Stimulated activated CD4-positive, alpha-beta T cell treated with anti-CD3 and anti-CD28 coated beads, Interleukin-4, amount 100 ng/mL, for 48 hours (primary cell): ENCODE results near the gene CYP1B1.
A peak's percentile ranks its signal among the peaks of the same experiment; 100 is the strongest.
"Not testable (repeated sequence)": the region's sequence is repeated elsewhere in the genome, so short reads cannot be mapped to it uniquely, and the experiment has no call there.

Experiments
- DNase-seq, 2 donors: peaks; one replicate each; pipeline ENCODE4 v3.0.0-alpha.2; 2020; ENCODE audit warnings: low read depth in 2 of 2

The CYP1B1 gene

GRCh38 chr2:38037757-38038621, 38.0 kb downstream of the CYP1B1 start:
- peak in 1 of 2 donors; percentile 30 for DNase-seq

- DNase-seq = no peak
Observed at GRCh38 chr2:38037325-38037724, 38.6 kb downstream of the CYP1B1 start.

- DNase-seq = no peak
Observed at GRCh38 chr2:38035968-38036367, 40.0 kb downstream of the CYP1B1 start.

GRCh38 chr2:38033646-38034045, 42.3 kb downstream of the CYP1B1 start:
- DNase-seq = no peak

GRCh38 chr2:38032946-38033345, 43.0 kb downstream of the CYP1B1 start:
- DNase-seq = no peak

GRCh38 chr2:38030635-38031355, 45.2 kb downstream of the CYP1B1 start:
- no peak for DNase-seq

- no peak for DNase-seq
Observed at GRCh38 chr2:38029512-38029911, 46.4 kb downstream of the CYP1B1 start.

GRCh38 chr2:38028829-38029228, 47.1 kb downstream of the CYP1B1 start:
- DNase-seq = no peak

- no peak for DNase-seq
Observed at GRCh38 chr2:38026846-38027245, 49.1 kb downstream of the CYP1B1 start.

- DNase-seq = no peak
Observed at GRCh38 chr2:38021589-38021988, 54.4 kb downstream of the CYP1B1 start.

- not testable (repeated sequence) for DNase-seq
Observed at GRCh38 chr2:38020359-38021069, 55.4 kb downstream of the CYP1B1 start.

GRCh38 chr2:38017836-38018235, 58.1 kb downstream of the CYP1B1 start:
- DNase-seq = no peak
